Ecto neural progenitor cell (in vitro differentiated cells): ENCODE results near the gene SPG11.
"Not testable (repeated sequence)": the region's sequence is repeated elsewhere in the genome, so short reads cannot be mapped to it uniquely, and the experiment has no call there.

Experiments used
- DNase-seq: peaks from one replicate; pipeline ENCODE4 v3.0.0-alpha.2; 2018; ENCODE audit warnings: low spot score

The SPG11 gene

DNA sequence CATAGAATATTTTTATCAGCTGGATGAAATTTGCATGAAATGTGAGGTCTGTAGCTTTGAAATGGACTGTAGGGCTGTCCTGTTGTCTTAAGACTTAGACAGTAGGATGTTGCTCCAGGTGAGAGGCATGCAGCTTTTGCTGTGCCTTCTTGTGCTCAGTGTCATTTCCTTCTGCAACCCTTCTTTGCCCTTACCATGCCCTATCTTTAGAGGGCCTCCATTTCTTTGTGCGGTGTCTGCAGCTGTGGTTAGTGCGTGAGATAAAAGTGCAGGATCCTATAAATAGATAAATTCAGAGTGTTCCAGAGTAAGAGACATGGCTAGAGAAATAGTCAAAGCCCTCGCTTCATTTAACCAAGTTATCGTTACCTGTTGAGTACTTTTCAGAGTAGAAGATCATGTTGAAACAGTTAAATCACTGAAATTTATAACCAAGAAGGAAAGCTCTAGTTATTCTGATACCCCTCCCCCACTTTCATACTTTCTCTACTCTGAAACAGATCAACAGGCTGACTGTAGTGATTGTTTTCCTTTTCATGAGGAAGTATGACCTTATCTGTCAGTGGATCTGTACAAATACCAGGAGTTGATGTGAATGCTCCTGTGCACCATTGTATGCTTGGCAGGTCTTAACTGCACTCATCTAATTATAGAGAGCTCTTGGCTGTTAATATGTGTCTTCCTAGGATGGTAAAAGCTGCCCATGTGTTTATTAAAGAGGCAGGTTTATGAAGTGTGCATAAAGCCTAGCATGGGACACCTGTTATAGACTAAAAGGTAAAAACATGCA lies 108.3 kb downstream of the SPG11 start:
- DNase-seq, result no peak

DNA sequence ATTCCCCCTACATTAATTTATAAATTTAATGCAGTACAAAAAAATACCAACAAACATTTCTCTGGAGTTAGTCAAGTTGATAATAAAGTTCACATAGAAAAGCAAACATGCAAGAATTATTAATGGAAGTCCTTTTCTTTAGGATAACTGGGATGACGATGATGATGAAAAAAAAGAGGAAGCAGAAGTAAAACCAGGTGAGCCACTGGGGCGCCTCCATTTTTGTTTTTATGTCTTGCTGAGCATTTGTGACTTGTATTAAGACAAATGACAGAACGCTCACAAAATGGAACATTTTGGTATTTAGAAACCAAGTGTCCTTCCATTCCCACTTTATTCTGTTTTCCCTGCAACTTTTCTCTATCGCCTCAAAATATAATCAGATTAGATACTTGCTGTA lies 112.7 kb downstream of the SPG11 start:
- no peak for DNase-seq

DNA sequence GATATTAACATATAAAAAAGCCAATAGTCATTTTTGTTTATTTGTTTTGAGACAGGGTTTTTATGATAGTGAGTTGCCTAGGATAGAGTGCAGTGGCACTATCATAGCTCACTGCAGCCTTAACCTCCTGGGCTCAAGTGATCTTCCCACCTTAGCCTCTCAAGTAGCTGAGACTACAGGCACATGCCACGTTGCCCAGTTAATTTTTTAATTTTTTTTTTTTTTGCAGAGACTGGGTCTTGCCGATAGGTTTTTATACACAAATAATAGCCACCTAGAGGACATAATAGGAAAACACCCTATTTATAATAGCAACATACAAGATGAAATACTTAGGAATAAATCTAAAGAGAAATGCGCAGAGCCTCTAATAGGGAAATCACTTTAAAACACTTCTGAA lies 113.2 kb downstream of the SPG11 start:
- no peak for DNase-seq

DNA sequence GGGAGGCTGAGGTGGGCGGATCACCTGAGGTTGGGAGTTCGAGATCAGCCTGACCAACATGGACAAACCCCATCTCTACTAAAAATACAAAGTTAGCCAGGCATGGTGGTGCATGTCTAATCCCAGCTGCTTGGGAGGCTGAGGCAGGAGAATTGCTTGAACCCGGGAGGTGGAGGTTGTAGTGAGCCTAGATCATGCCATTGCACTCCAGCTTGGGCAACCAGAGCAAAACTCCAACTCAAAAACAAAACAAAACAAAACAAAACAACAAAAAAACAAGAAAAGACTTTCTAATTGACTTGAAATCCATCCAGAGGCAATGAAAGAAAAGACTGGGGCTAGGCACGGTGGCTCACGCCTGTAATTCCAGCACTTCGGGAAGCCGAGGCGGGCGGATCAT lies 114.3 kb downstream of the SPG11 start:
- not testable (repeated sequence) for DNase-seq

DNA sequence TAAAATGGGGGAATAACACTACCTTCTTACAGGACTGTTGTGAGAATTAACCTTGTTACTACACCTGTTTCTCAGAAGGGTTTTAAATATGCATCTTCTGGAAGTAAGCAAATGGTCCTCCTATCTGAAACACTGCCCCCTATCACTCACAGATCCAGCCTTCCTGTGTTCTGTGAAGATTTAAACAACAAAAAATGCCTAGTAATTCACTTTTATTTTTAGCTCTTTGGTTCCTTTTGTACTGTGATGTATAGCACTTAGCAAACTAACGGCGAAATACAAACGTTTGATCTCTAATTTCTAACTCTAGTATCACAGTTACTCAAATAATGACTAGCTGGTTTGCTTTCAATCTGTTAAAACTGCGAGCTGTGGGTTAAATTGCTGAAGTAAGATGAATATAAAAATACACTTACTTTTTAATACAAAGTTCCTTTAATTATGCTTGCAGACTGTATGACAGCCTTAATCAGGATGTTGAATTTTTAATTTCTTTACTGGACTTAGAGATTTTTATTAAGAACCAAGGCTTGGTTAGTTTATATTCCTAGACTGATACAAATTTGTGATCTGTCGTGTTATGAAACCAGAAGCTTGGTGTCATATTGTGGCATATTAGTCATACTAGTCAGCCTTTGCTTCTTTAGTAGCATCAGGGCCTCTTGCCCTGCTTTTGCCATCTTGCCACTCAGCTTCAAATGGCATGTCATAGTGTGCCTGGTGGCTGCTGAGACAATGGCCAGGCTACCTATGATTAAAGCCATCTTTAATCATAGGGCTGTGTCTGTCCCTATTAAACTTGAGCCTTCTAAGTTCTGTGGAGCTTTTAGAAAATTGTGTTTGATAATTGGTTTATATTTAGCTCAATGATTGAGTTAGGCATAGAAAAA lies 117.3 kb downstream of the SPG11 start:
- DNase-seq, result no peak

DNA sequence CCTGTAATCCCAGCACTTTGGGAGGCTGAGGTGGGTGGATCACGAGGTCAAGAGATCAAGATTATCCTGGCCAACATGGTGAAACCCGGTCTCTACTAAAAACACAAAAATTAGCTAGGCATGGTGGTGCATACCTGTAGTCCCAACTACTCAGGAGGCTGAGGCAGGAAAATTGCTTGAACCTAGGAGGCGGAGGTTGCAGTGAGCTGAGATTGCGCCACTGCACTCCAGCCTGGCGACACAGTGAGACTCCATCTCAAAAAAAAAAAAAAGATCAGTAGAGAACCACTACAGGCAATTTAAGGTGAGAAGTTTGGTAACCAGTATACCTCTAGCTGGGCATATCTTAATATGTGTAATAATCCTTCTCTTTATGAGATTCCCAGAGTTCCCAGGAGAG lies 118.7 kb downstream of the SPG11 start:
- DNase-seq, result not testable (repeated sequence)

DNA sequence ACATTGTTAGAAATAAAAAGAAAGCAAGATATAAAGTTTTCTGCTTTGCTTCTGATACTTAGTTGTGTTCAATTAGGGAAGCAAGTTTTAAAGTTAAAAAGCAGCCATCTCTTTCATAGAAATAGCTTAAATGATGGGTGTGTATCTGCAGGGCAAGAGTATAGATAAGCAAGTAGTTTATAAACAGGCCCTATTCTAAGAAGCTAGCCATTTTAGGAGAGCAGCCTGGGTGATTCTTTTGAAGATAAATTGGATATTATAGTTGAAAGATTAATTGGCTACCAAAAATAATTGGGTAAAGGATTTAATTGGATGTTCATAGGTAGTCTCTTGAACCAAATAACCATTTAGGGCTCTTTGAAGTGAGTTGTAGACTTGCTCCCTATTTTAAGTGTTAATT lies 120.9 kb downstream of the SPG11 start:
- no peak for DNase-seq

DNA sequence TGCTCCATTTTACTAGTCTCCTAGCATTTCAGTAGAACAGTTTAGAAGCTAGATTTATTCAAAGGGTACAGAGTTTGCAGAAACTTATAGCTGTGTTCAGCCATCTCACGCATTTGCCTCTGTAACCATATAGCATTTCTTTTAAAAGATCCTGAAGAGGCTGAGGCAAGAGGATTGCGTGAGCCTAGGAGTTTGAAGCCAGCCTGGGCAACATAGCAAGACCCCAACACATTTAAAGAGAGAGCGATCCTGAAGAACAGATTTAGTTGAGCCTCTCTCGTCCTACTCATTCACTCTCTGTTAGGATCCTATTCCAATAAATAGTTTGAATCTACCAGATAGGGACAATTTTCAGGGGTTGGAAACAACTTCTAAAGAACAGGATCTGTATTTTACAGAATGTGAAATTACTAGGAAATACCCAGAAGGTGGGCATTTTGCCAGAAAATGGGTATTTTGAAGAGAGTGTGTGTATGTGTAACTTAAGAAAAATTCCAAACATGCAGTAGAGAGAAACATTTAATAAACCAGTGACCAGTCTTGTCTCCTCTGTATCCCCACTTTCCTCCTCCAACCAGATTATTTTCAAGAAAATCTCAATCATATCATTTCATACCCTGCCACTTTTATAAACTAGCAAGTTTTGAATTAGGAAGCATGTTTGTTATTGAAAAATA lies 122.0 kb downstream of the SPG11 start:
- no peak for DNase-seq

DNA sequence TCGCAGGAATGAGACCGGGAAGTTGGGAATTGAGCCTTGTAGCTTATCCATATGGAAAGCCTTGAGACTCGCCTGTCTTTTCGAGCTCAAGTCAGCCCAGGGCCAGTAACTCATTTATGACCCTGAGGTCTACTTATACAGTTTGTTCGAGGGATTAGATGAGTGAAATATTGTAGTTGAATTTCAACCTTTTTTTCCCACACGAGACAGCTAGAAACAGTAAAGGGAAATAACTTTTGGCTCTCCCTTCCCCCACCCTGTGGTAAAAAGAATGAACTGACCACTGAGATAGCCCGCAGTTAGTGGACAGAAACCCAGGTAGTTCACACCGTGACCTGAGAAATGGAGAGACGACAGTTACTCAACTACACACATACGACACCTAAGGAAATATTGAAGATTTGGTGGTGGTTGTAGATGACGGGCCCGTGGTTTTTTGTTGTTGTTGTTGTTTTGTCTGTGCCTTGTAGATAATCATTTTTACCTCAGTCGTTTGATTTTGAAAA lies 125.7 kb downstream of the SPG11 start:
- no peak for DNase-seq

DNA sequence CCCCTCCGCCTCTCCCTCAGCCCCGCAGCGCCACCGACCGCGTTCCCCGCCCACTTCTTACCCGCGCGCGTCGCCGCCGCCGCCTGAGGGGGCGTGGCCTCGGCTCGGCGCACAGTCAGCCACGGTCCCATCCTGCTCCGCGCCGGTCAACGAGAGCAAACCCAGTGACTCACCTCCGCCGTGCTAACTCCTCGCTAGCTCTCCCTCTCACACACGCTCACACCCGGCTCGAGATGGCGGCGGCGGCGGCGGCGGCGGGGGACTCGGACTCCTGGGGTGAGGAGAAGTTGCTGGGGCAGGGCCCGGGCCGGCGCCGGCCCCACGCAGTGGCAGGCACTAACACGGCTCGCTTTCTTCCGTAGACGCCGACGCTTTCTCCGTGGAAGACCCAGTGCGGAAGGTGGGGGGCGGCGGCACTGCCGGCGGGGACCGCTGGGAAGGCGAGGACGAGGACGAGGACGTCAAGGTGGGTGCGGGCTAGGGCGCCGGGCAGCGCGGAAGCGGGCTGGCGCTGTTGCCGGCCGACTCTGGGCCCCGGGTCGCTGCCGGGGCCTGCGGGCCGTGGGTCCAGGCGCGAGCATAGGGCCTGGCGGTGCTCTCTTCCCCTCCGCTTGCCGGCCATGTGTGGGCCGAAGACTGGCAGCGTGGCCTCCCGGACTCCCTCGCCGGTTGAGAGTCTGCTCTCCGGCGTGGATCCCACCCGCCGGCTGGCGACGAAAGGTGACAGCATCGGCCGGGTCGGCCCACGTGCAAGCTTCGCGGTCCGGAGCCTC lies 126.3 kb downstream of the SPG11 start, which contains the start of gene EIF3J:
Gene EIF3J (plus strand): TSS at position 186 of the 773 bp plus-strand sequence. CDS start 48 bp downstream, at position 234.
- DNase-seq, result peak; percentile 67

DNA sequence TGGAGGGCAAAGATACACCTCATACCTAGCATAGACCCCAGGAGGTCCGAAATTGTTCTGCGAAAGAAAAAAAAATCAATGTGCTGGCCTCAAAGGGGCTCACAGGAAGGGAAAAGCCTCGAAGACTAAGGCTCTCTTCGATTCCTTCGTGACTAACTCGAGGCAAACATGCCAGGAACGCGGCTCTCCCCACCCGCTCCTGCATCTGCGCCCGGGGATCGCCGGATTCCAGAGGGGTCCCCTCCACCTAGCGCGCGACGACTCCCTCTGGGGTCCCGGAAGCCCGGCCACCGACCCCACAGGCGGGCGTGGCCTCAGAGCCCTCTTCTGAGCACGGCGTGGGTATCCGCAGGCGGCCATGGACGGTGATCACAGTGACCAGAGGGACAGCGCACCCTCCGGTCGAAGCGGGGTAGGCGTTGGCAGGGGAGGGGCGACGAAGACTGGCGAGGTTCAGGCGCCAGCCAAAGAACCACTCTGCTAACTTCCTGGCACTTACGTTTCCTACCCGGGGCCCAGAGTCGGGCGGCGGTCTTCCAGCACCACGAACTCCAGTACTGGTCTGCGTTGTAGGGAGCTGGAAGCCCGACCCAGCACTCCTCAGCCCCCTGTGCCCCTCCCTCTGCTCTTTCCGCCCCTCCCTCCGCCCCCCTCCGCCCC lies 127.0 kb downstream of the SPG11 start:
- DNase-seq, result peak; percentile 95

DNA sequence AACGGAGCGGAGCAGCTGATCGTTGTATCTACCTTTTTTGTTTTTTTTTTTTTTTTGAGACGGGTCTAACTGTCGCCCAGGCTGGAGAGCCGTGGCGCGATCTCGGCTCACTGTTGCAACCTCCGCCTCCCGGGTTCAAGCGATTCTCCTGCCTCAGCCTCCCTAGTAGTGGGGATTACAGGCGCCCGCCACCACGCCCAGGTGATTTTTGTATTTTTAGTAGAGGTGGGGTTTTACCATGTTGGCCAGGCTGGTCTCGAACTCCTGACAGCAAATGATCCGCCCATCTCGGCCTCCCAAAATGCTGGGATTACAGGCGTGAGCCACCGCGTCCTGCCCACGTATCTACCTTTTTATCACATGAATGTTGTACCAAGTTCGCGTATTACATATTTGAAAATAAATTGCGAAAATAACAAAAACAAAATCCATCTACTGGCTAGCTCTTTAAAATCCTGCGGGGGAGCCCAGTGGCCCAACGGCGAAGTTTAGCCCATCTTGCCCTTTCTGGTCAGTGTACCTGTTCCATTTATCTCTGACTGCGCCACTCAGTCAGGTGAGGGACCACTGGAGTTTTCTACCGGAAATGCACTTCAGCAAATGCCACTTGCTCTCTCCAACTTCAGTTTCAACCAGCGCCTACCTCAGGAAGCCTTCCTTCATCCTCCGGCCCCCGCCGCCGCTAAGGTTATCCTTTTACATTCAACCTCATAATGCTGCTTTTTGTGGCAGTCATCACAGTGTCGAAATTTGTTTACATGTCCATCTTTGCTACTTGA lies 127.8 kb downstream of the SPG11 start:
- peak; percentile 53 for DNase-seq

DNA sequence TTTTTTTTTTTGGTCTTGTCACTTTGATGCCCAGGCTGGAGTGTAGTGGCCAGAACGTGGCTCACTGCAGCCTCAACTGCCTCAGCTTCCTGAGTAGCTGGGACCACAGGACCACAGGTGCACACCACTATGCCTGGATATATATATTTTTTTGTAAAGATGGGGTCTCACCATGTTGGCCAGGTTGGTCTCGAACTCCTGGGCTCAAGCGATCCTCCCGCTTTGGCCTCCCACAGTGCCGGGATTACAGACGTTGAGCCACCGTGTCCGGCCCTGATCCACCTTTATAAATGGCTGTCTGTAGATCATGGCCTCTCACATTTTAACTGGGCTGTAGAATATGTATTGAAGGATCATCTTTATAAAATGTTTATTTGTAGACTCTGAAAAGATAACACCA lies 128.4 kb downstream of the SPG11 start:
- no peak for DNase-seq

DNA sequence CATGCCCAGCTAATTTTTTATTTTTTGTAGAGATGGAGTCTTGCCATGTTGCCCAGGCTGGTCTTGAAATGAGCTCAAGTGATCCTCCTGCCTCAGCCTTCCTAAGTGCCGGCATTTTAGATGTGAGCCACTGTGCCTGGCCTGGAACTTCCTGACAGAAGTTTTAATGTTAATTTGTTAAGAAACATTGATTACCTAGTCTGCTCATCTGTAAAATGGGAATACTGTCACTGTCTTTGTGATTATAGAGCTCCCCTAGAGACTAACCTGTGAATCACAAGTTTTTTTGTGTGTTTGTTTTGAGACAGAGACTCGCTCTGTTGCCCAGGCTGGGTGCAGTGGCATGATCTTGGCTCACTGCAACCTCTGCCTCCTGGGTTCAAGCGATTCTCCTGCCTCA lies 130.8 kb downstream of the SPG11 start:
- no peak for DNase-seq

DNA sequence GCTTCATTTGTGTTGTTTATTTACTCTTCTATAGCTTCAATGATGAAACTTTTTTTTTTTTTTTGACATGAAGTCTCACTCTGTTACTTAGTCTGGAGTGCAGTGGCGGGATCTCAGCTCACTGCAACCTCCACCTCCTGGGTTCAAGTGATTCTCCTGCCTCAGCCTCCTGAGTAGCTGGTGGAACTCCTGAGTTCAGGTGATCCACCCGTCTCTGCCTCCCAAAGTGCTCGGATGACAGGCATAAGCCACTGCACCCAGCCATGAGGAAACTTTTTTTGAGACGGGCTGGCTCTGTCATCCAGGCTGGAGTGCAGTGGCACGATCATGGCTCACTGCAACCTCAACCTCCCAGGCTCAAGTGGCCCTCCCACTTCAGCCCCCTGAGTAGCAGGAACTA lies 131.2 kb downstream of the SPG11 start:
- not testable (repeated sequence) for DNase-seq

DNA sequence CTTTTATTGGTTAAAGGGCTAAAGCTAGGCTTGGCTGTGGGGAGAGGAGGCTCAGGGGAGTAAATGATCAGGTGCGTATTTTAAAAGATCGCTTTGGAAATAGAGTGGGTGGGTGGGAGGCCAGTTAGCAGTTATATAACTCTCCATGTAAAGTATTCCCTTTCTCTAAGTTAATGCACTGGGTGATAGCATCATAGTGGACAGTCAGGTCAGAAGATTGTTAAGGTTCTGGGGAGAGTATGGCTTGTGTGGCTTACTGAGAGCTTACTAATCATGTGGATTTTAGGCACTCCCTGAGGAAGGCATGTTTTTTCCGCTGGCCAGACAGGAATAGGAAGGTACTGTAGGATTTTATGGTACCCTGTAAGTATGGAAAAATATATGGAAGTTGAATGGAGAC lies 132.8 kb downstream of the SPG11 start:
- DNase-seq, result no peak

DNA sequence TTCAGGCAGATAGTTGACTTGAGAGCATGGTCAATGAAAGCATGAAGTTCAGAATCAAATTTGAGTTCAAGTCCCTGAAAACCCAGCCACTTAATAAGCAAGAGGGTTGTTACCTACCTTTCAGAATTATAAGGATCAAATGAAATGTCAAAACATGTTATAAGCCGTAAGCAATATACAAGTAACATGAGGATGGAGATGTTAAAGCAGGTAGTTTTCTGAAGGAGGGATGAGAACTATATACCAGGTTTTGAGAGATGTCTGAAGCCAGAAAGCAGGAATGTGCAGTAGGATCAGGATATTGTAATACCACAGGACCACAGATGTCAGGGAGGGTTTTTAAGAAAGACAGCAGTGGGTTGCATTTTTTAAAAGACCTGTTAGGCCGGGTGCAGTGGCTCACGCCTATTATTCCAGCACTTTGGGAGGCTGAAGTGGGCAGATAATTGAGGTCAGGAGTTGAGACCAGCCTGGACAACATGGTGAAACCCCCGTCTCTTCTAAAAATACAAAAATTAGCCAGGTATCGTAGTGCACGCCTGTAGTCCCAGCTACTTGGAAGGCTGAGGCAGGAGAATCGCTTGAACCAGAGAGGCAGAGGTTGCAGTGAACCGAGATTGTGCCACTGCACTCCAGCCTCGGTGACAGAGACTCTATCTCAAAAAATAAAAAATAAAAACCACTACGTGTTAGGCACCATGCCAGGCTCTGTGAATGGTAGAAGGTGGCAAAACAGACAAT lies 133.4 kb downstream of the SPG11 start:
- DNase-seq, result no peak

DNA sequence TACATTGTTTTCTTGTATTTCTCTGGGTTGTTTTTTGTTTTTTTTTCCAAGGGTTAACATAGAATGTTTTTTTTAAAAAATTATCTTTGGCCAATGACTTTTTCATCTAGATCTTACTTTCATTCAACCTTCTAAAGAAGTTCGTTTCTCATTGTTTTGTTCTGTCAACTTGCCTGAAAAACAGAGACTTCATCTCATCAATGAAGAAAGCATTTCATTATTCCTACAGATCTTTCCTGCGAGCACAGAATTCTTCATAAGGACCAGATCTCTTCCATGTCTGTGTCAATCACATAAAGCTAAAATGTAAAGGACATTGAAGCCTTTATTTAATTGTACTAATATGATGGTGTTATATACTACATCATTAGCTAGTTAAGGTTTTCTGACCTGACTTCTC lies 136.2 kb downstream of the SPG11 start:
- DNase-seq, result no peak

DNA sequence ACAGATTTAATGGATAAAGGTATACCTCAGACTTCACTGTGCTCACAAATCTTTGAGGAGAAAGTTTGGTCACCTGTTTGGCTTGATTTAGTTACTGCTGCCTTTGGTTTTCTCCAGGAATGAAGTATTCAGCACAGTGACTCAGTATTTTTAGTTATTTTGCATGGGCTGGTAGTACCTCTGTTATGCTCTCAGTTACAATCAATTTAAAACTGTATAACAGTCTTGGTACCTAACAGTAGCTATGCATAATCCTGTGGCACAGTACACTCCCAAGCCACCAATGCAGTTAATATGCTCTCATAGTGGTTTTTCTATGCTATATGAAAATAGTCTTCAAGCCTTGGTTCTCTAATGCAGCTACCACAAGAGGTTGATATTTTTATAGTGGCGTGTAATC lies 138.4 kb downstream of the SPG11 start:
- DNase-seq, result no peak

DNA sequence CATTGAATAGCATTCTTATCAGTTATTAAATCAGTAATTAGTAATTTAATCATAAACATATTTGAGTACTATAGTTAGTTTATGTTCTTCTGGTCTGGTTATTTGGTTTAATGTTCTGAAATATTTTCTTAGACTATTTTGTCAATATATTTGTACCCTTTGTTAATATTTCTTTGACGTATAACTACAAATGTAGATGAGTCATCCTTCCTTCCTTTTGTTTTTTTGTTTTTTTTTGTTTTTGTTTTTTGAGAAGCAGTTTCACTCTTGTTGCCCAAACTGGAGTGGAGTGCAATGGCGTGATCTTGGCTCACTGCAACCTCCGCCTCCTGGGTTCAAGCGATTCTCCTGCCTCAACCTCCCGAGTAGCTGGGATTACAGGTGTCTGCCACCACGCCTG lies 143.9 kb downstream of the SPG11 start:
- no peak for DNase-seq
